H1 (cell line): ENCODE data around the gene TMEM35B. TPM values are rescaled to one million over a fixed set of nuclear protein-coding genes. Genes with fewer than 3 reads are reported as not detected.

Source experiments
- CHD7 ChIP-seq: fragments of 300-600 bp; sonication (generic); IDR thresholded peaks from 2 replicates; pipeline ENCODE4 v1.7.1; 2012; ENCODE audit warnings: low read length, moderate library complexity, mild to moderate bottlenecking, inconsistent platforms; ENCODE audit not compliant: insufficient replicate concordance
- CREB1 ChIP-seq: IDR thresholded peaks from 2 replicates; pipeline ENCODE4 v1.6.1; 2012; ENCODE audit warnings: inconsistent platforms
- polyA plus RNA-seq, 7 experiments: library from polyadenylated mRNA; depleted of rRNA in 3 of 7; stranded (reverse) in 5 of 7; unstranded in 2 of 7; fragments of >200 nt in 5 of 7; fragments of 200-250 nt in 2 of 7; gene quantifications; 1 replicate in 5 of 7; 2 replicates in 1 of 7; 4 replicates in 1 of 7; pipeline versions ENCODE4 v1.2.1 to v1.2.3, GENCODE V29; 2011 to 2013; ENCODE audit warnings: missing spikeins in 2 of 7, mixed read lengths in 2 of 7
- total RNA-seq: library from RNA; stranded (reverse); fragmentation: NEBNext Ultra II Directional; extraction: Animal tissue kit (Norgen Biotek cat#: 25700); gene quantifications from 2 replicates; pipeline ENCODE4 v1.2.1, GENCODE V29; 2021

TMEM35B gene
- total and polyA plus RNA-seq, 2 of the 8 experiments (the other 6 are each of a cell fraction or from before 2014, with no cell fraction given) = 10.2 to 31.1 TPM

- TF ChIP-seq CHD7 (no peak), CREB1 (no peak)
Observed at GRCh38 chr1:34977858-34978257, 7.3 kb downstream of the TMEM35B start (continued).
